ENCODE data around the gene TEX36. TPM values are rescaled to one million over a fixed set of nuclear protein-coding genes. Genes with fewer than 3 reads are reported as not detected.

Gene TEX36
- total and polyA plus RNA-seq, 9 of the 15 experiments (the other 6 are each of a cell fraction or from before 2014, with no cell fraction given): 0.10 to 0.82 (median 0.15) TPM; not detected in 6

- FAIRE-seq (no peak), ATAC-seq (no peak)
- in situ Hi-C loops (cut with MboI): no loop called here
These were observed 71.2 kb downstream of the TEX36 start for GRCh38 chr10:125611756-125612155.

More at GRCh38 chr10:125611756-125612155, 71.2 kb downstream of the TEX36 start:
- Histone ChIP-seq H3K27ac (ENCODE audit: extremely low read depth, low read depth, low read length) (no peak overlapping the region), H3K4me1 (replicated peaks in 1 of 2; ENCODE audit: control insufficient read depth in 2 of 2, insufficient read depth in 2 of 2, low read length in 2 of 2) (no peaks in the 10 kb centered on the region), H3K9me1 (ENCODE audit: control insufficient read depth, insufficient read depth, low read length) (no peaks in the 10 kb centered on the region), H3K4me2 (ENCODE audit: insufficient read depth, low read length) (no peak overlapping the region), H3K4me3 (no peak overlapping the region), H3K9me3 (replicated peaks; ENCODE audit: control insufficient read depth, insufficient read depth, low read depth, low read length) (no peaks in the 10 kb centered on the region; the same call in 1 of the 2 replicates), H4K20me1 (replicated peaks; ENCODE audit: control insufficient read depth, insufficient read depth, low read length) (no peaks in the 10 kb centered on the region), H3K9ac (ENCODE audit: insufficient read depth in 1 of 2, low read depth in 2 of 2, low read length in 2 of 2) (no peak overlapping the region), H3K27me3 (ENCODE audit: control insufficient read depth in 2 of 2, insufficient read depth in 2 of 2, low read length in 2 of 2) (peaks cover 0 to 5% of the 10 kb centered on the region in 2 experiments; a peak in 3 of 5 replicates), H3K79me2 (ENCODE audit: control insufficient read depth, insufficient read depth, low read length) (no peaks in the 10 kb centered on the region), H3K36me3 (ENCODE audit: control insufficient read depth, insufficient read depth, low read length) (no peaks in the 10 kb centered on the region), H2AFZ (ENCODE audit: low read depth, low read length) (no peak overlapping the region)
- TF ChIP-seq HMBOX1 (IDR thresholded peaks at IDR 0.05): no peak
- TF ChIP-seq RBM39 (optimal IDR thresholded peaks at IDR 0.05; ENCODE audit: low read depth, low read length): no peak
- no peak for TF ChIP-seq FOS (IDR thresholded peaks at IDR 0.05; ENCODE audit: extremely low read depth, insufficient read length)
- TF ChIP-seq RAD51 (IDR thresholded peaks at IDR 0.05; ENCODE audit: borderline replicate concordance, low read depth): no peak
- no peak for TF ChIP-seq CC2D1A (IDR thresholded peaks at IDR 0.05)
- TF ChIP-seq C11orf30 (IDR thresholded peaks at IDR 0.05; ENCODE audit: low read depth): no peak
- TF ChIP-seq ZNF165 (CRISPR knock-in tag; IDR thresholded peaks at IDR 0.05; ENCODE audit: borderline replicate concordance): no peak
- TF ChIP-seq ATF1 (CRISPR knock-in tag; IDR thresholded peaks at IDR 0.05): no peak
- TF ChIP-seq ATF1 (tag; IDR thresholded peaks at IDR 0.05): no peak
- TF ChIP-seq IFI16 (CRISPR knock-in tag; IDR thresholded peaks at IDR 0.05): no peak
- POLR2A ChIA-PET: no interaction called here
- WGBS (ENCODE audit: insufficient coverage, low coverage, missing lambda C conversion rate): 0% methylated on average over 1 of the region's 1 CpG
- intact Hi-C loops (cut with micrococcal nuclease): no loop called here
- CTCF ChIA-PET (ENCODE audit: low intra/inter-chr PET ratio): no interaction called here
- no TSS peak for BruUV-seq (replicated peaks)
- DNase-seq (ENCODE audit: extremely low read depth in 1 of 4, low spot score in 3 of 4): no peak
